IMR-90 (cell line): ENCODE measurements around the gene CIDEA.
"Not testable (repeated sequence)": the region's sequence is repeated elsewhere in the genome, so short reads cannot be mapped to it uniquely, and the experiment has no call there.

Source experiments
- CEBPB ChIP-seq: IDR thresholded peaks from 2 replicates; pipeline ENCODE4 v1.6.1; 2012; ENCODE audit warnings: low read depth, low read length, improper control_type of control experiment
- CHD1 ChIP-seq: IDR thresholded peaks from 2 replicates; pipeline ENCODE4 v1.6.1; 2012; ENCODE audit warnings: low read depth, low read length, improper control_type of control experiment
- MAZ ChIP-seq: IDR thresholded peaks from 2 replicates; pipeline ENCODE4 v1.6.1; 2012; ENCODE audit warnings: low read depth, mild to moderate bottlenecking, low read length, improper control_type of control experiment, moderate library complexity, borderline replicate concordance
- POLR2A ChIP-seq: IDR thresholded peaks from 2 replicates; pipeline ENCODE4 v1.6.1; 2012; ENCODE audit warnings: mild to moderate bottlenecking, low read depth, low read length
- RFX5 ChIP-seq: IDR thresholded peaks from 2 replicates; pipeline ENCODE4 v1.8.0; 2012; ENCODE audit warnings: low read depth, mild to moderate bottlenecking, low read length, moderate library complexity
- SMC3 ChIP-seq: fragments of 150-350 bp; IDR thresholded peaks from 2 replicates; pipeline ENCODE4 v1.6.1; 2016; ENCODE audit warnings: low read depth, mild to moderate bottlenecking, antibody characterized with exemption, low read length, moderate library complexity
- TF ChIP-seq, protein P1 (sequence below): conservative IDR thresholded peaks from 2 replicates; pipeline ENCODE4 v1.5.1; 2012; ENCODE audit warnings: mild to moderate bottlenecking, low read depth, low read length, improper control_type of control experiment

DNA sequence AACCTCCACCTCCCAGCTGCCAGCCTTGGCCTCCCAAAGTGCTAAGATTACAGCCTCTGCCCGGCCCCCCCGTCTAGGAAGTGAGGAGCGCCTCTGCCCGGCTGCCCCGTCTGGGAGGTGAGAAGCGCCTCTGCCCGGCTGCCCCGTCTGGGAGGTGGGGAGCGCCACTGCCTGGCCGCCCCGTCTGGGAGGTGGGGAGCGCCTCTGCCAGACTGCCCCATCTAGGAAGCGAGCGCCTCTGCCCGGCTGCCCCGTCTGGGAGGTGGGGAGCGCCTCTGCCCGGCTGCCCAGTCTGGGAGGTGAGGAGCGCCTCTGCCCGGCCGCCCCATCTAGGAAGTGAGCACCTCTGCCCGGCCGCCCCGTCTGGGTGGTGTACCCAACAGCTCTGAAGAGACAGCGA lies 10.9 kb upstream of the CIDEA start:
- TF ChIP-seq POLR2A, SMC3, MAZ, CHD1, CEBPB, RFX5: not testable (repeated sequence)
- TF ChIP-seq, protein P1, sequence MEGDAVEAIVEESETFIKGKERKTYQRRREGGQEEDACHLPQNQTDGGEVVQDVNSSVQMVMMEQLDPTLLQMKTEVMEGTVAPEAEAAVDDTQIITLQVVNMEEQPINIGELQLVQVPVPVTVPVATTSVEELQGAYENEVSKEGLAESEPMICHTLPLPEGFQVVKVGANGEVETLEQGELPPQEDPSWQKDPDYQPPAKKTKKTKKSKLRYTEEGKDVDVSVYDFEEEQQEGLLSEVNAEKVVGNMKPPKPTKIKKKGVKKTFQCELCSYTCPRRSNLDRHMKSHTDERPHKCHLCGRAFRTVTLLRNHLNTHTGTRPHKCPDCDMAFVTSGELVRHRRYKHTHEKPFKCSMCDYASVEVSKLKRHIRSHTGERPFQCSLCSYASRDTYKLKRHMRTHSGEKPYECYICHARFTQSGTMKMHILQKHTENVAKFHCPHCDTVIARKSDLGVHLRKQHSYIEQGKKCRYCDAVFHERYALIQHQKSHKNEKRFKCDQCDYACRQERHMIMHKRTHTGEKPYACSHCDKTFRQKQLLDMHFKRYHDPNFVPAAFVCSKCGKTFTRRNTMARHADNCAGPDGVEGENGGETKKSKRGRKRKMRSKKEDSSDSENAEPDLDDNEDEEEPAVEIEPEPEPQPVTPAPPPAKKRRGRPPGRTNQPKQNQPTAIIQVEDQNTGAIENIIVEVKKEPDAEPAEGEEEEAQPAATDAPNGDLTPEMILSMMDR, result not testable (repeated sequence)
